NOMO-1 treated with dmso at 0.1 percent for 144 hours (cell line): ENCODE measurements around the gene MICAL3.

ENCODE experiments used
- DNase-seq: peaks from one replicate; lab custom pipeline; 2025; ENCODE audit not compliant: unreplicated experiment; lab: John Stamatoyannopoulos, UW

Gene MICAL3

GRCh38 chr22:17917490-17917983, 106.8 kb downstream of the MICAL3 start:
- no peak for DNase-seq

GRCh38 chr22:17916226-17916889, 108.0 kb downstream of the MICAL3 start:
- DNase-seq = no peak

GRCh38 chr22:17915676-17916075, 108.7 kb downstream of the MICAL3 start:
- no peak for DNase-seq

GRCh38 chr22:17915188-17915587, 109.2 kb downstream of the MICAL3 start:
- no peak for DNase-seq

GRCh38 chr22:17914474-17914873, 109.9 kb downstream of the MICAL3 start:
- DNase-seq = no peak

- DNase-seq = no peak
Observed at GRCh38 chr22:17913801-17914347, 110.5 kb downstream of the MICAL3 start.

- DNase-seq = no peak
Observed at GRCh38 chr22:17912945-17913721, 111.2 kb downstream of the MICAL3 start.

- DNase-seq = no peak
Observed at GRCh38 chr22:17911887-17912286, 112.5 kb downstream of the MICAL3 start.

- no peak for DNase-seq
Observed at GRCh38 chr22:17911312-17911705, 113.1 kb downstream of the MICAL3 start.

GRCh38 chr22:17910561-17911311, 113.6 kb downstream of the MICAL3 start:
- DNase-seq = no peak

- DNase-seq = no peak
Observed at GRCh38 chr22:17907748-17908051, 116.7 kb downstream of the MICAL3 start.

GRCh38 chr22:17906978-17907747, 117.2 kb downstream of the MICAL3 start:
- DNase-seq = no peak

- DNase-seq = no peak
Observed at GRCh38 chr22:17905445-17905844, 118.9 kb downstream of the MICAL3 start.

GRCh38 chr22:17903564-17904295, 120.6 kb downstream of the MICAL3 start:
- DNase-seq = no peak

- DNase-seq = no peak
Observed at GRCh38 chr22:17902960-17903359, 121.4 kb downstream of the MICAL3 start.

- DNase-seq = no peak
Observed at GRCh38 chr22:17898375-17898774, 126.0 kb downstream of the MICAL3 start.

- no peak for DNase-seq
Observed at GRCh38 chr22:17897858-17898257, 126.5 kb downstream of the MICAL3 start.

GRCh38 chr22:17897426-17897825, 126.9 kb downstream of the MICAL3 start:
- DNase-seq = no peak

GRCh38 chr22:17896586-17896985, 127.8 kb downstream of the MICAL3 start:
- no peak for DNase-seq

- DNase-seq = no peak
Observed at GRCh38 chr22:17893900-17894535, 130.3 kb downstream of the MICAL3 start.
